ENCODE measurements around the gene SMAD3. TPM values are rescaled to one million over a fixed set of nuclear protein-coding genes. Genes with fewer than 3 reads are reported as not detected.
"Not testable (repeated sequence)": the region's sequence is repeated elsewhere in the genome, so short reads cannot be mapped to it uniquely, and the experiment has no call there.

SMAD3 gene
- total RNA-seq, 1 donor from 2014 or later, result 35.6 TPM

DNA sequence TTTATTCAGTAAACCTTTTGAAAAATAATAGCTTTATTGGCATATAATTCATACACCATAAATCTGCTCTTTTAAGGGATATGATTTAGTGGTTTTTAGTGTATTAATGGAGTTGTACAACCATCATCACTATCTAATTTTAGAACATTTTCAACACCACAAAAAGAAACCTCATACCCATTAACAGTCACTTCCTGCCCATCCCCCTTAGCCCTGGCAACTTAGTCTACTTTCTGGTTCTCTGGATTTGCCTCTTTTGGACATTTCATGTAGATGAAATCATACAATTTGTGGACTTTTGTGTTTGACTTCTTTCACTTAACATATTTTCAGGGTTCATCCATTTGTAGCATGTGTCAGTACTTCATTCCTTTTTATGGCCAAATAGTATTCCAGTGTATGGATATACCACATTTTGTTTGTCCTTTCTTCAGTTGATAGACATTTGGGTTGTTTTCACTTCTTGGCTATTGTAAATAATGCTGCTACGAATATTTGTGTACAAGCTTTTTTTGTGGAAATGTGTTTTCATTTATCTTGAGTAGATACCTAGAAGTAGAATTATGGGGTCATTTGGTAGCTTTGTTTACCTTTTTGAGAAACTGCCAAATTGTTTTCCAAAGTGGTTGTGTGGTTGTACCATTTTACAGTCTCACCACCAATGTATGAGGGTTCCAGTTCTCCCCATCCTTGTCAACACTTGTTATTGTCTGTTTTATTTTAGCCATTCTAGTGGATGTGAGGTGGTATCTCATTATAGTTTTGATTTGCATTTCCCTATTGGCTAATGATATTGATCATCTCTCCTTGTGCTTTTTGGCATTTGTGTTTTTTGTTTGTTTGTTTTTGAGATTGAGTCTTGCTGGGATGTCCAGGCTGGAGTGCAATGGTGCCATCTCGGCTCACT lies 45.8 kb downstream of the SMAD3 start:
- ATAC-seq, result no peak

DNA sequence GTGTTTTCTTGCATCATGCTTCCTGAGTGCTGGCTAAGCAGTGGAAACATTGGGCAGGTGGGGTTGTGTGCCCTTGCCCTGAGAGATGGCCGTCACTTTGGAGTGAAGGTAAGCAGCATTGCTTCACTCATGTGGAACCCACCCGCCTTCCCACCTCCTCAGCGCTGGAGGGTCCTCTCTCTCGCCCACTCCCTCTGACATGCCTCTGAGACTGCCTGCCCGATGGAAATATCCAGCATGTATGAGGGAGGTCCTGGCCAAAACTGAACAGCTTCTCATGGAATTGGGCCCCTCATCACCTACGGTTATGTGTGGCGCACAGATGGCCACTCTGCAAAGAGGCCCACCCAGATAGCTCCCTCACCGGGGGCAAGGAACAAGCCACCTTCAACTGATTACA lies 48.6 kb downstream of the SMAD3 start:
- no peak for ATAC-seq

DNA sequence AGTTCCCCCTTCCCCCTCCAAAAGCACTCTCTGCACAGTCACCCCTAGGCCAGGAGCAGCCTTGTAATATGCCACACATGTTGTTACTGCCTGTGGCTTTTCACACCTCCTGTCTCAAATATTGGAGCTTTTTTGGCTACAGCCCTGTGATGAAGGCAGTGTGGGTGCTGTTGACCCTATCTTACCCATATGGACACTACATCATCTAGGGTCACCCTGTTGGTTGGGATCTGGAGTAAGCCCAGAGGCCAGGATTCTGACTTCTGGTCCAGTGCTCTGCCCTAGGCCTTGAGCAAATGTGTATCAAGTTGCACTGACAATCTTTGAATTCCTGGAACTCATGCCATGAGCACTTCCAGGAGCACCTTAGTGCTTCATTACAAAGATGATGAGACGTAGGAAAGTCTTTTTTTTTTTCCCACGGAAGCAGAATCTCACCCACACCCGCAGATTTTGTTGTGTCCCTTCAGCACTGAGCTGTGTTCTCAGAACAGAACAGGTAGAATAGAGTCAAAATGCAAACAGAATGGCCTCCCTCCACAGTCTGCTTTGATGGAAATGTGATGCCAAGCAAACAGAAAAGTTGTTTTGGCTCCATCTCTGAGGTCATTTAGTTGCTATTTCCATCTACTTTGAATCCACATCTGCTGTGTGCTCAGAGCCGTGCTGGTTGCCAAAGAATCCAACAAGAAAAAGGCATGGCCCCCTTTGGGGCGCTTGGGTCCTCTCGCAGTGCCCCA lies 49.6 kb downstream of the SMAD3 start:
- ATAC-seq, result no peak

DNA sequence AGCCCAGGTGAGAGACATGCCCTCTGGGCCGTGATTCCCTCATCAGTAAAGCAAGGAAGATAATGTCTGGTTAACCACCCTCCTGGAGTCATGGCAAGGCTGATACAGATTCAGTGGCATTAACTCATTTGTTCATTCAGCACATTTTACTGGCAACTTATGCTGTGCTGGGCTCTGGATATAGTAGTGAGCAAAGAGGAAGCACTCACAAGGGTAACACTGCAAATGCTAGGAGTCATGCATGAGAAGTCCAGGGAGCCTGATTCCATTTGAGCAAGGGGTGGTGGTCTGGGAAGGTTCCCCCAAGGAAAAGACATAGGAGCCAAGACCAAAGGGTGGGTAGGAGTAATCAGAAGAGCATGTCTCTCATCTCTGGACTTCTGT lies 50.2 kb downstream of the SMAD3 start:
- no peak for ATAC-seq

DNA sequence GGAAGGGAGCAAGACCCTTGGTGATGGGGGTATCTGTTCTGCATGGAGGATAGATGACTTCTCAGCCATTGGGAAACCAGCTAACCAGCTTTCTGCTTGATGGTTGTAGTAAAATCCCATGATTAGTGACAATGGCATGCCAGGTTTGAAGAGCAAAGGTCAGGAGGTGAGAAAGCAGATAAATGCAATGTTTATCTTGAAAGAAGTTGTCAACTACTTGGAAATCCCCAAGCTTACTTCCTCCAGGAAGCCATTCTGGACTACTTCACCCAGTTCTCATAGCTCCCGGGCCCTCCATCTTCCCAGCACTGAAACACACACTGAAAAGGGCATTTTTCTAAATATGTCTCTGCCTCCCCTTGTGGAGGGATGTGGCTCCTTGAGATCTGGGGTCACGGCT lies 51.3 kb downstream of the SMAD3 start:
- peak; percentile 7 for ATAC-seq

DNA sequence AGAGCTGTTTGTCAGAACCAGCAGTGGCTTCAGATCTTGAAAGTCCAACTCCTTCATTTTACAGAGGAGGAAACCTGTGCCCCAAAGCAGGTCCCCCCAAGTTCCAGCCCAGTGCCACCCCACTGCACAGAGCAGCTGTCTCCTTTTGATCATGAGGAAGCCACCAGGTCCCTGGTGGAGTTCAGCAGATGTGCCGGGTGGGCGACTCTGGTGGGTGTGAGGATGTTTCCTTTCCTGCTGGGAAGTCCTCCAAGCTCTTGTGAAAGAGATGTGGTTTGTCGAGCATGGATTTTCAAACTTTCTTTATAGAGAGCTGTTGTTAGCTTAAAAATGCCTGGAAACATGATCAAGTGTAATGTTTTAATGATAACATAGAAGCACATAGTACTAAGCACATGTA lies 52.0 kb downstream of the SMAD3 start:
- no peak for ATAC-seq

DNA sequence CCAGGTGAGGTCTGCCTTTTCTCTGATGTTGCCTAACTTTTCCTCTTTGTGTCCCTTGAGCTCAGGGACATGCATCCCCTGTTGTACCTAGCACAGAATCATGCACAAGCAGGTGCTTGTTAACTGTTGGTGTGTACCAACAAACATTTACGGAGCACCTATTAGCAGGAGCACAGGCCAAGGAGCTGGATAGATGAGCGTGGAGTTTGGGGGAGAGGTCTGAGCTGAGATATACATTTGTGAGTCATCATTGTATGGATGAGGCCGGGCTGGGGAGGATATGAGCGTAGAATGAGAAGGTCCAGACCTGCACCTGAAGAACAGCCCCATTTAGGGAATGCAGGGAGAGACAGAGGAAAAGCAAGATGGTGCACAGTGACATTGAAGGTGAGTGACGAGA lies 53.4 kb downstream of the SMAD3 start:
- no peak for ATAC-seq

DNA sequence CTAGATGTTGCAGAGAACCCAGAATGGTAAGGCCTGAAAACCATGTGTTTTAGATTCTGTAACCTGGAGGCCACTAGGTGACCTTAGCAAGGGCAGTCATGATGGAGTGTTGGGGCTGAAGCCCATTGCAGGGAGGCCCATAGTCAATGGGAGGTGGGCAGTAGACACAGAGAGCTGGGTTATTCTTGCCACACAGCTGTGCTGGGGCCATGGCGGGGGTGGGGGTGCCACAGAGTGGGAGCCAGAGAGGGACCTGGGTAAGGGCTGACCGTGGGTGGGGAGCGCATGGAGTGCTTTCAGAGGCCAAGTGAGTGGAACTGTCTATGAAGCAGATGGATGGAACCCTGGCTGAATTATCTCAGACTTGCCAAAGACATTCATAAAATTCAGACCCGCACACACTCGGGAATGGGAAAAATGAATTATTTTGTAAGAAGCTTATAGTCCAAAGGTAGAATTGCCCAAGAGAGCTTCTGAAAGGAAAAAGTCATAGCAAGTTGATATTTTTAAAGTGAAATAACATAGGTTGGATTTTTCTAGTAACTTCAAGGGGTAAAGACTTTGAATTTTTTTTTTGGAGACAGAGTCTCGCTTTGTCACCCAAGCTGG lies 53.9 kb downstream of the SMAD3 start:
- no peak for ATAC-seq

DNA sequence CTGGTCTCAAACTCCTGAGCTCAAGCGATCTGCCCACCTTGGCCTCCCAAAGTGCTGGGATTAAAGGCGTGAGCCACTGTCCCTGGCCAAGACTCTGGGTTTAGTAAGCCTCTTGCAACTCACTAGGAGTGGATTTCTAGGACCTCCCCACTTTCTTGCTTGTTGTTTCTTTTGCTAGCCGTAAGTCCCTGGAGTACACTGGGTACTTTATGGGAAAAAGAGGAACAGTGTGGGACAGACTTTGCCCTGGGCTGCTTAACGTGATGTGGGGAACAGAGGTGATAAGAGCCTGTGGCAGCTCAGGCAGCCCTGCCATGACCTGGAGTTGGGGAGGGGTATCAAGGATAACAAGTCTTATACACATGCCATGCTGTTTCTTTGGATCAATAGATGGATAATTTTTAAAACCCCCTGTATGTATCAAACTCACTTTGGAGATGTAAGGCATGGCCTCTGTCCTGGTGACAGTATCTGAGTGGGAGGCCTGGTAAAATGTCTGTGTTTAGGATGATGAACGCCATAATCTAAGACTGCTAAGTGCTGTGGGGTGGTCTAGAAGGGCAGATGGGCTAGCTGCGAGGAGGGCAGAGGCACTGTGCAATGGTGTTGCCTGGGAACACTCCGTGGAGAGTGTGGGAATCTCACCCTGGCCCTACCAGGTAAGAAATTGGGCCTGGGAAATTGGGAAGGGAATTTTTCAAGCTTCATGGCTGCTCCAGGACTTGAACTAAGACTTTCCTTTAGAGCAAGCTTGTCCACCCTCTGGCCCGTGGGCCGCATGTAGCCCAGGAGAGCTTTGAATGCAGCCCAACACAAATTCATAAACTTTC lies 54.8 kb downstream of the SMAD3 start:
- no peak for ATAC-seq

DNA sequence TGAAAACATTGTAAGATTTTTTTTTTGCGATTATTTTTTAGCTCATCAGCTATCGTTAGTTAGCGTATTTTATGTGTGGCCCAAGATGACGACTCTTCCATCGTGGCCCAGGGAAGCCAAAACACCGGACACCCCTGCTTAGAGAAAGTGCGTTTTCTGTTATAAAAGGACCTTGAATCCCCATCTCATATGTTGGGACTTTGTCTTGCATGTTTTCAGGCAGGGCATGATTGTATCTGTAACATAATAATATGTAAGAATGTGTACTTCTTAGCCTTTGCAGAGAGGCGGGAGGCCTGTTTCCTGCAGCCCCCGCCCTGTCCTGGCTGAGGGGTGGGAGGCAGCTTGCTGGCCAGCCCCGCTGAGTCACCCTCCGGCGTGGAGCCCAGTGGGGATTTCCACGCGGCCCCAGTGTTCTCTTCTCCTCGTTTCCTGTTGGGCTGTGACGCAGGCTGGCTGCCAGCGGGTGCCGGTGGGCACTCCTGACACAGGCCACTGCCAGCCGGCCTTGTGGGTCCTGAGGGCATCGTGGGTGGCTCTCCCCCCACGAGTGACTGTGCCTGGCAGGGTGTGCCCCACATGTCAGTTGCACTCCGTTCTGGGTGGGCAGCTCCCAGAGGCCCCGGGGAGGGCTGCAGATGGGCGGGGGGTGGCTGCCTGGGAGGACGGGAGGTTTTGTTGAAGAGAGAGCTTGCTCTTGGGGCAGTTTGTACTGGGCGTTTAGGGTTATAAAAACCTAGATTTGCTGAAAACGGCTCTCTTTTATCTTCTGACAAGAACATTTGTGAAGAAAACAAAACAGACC lies 55.6 kb downstream of the SMAD3 start:
- ATAC-seq, result peak; percentile 74

DNA sequence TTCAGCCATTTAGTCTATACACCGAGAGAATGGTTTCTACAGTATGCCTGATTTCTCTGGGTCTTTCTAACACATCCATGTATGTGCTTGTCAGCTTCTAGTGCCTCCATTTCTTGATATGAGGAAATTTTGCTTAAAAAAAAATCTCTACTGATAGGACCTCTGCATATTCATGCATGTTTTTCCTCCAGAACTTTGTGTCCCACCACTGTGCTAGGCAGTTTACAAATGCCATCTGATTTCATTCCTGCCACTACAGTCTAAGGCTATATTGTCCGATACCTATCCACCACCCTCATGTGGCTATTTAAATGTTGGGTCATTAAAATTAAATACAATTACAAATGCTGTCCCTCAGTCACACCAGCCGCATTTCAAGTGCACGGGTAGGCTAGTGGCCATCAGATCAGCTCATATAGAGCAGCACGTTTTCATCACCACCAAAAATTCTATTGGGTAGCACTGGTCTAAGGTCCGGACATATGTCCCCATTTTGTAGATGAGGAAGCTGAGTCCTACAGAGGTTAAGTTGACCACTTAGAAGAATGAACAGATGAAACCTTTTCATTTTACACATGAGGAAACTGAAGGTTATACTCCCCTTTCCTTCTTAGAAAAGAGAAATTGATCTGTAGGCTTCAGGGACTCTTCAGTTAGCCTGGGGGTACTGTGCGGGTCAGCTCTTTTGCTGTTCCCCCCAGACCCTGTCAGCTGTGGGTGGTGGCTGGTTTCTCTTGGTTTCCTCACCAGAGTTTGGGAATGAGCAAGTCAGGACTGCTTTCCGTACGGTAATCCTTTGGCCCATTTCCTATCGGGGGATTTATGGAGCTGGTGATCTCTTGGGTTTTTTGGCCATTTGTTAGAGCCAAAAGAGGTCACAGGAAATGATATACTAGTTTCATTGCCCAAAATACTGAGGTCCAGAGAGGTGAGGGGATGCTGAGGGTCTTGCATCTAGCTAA lies 56.5 kb downstream of the SMAD3 start:
- no peak for ATAC-seq

DNA sequence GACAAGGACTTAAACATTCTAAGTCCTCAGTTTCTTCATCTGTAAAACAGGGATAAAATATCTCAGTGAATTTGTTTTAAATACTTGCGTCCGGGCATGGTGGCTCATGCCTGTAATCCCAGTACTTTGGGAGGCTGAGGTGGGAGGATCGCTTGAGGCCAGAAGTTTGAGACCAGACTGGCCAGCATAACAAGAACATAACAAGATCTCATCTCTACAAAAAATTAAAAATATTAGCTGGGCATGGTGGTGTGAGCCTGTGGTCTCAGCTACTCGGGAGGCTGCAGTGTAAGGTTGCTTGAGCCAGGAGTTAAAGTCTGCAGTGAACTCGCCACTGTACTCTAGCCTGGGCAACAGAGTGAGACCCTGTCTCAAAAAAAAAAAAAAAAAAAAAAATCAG lies 57.4 kb downstream of the SMAD3 start:
- not testable (repeated sequence) for ATAC-seq

DNA sequence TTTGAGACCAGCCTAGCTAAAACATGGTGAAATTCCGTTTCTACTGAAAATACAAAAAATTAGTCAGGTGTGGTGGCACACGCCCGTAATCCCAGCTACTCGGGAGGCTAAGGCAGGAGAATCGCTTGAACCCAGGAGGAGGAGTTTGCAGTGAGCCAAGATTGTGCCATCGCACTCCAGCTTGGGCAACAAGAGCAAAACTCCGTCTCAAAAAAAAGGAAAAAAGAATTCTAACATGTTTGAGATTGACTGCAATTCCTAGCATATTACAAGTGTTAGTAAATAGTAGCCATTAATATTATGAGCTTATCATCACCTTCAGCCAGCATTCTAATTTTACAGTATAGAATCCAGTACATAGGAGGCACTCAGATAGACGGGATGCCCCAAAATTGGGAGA lies 57.9 kb downstream of the SMAD3 start:
- ATAC-seq, result not testable (repeated sequence)

DNA sequence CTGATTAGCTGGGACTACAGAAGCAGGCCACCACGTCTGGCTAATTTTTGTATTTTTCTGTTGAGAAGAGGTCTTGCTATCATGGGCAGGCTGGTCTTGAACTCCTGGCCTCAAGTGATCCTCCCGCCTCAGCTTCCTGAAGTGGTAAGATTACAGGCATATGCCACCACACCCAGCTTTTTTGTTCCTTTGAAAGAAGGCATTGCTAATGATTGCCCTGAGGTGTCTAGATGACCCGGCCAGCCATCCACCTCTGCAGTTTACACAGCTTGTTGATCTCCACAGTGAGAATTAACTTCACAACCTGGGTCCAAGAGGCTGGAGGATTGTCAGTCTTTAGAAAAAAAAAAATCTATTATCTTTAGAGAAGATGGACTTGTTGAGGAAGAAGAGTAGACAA lies 58.7 kb downstream of the SMAD3 start:
- ATAC-seq, result no peak

DNA sequence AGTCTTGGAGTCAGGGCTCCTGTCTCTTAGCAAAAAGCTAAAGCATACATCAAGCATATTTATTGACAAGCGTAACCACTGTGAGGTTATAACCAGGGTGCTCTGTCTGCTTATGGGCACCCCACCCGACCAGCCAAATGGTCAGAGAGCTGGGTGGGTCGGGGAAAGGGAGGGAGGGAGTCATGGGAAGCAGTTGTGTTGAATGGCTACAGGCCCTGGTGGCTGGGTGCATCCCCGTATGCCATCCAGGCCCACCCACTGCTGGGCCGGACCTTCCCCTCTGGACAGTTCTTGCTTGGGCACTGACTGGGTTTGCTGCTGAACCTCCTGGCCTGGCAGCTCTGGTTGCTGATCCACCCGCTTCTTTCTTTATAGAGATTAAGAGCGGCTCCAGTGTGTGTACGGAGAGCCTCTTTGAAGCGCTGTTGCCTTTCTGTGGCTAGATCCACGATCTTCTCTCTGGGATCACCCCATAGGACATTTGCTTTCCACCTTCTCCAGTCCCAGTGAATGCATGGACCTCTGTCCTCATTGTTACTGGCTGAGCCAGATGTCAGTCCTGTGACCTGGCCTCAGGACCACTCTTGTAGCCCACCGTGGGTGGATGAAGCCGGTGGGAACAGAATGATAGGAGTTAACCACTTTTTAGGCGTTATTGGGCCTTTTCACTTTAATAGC lies 59.6 kb downstream of the SMAD3 start:
- ATAC-seq, result no peak

DNA sequence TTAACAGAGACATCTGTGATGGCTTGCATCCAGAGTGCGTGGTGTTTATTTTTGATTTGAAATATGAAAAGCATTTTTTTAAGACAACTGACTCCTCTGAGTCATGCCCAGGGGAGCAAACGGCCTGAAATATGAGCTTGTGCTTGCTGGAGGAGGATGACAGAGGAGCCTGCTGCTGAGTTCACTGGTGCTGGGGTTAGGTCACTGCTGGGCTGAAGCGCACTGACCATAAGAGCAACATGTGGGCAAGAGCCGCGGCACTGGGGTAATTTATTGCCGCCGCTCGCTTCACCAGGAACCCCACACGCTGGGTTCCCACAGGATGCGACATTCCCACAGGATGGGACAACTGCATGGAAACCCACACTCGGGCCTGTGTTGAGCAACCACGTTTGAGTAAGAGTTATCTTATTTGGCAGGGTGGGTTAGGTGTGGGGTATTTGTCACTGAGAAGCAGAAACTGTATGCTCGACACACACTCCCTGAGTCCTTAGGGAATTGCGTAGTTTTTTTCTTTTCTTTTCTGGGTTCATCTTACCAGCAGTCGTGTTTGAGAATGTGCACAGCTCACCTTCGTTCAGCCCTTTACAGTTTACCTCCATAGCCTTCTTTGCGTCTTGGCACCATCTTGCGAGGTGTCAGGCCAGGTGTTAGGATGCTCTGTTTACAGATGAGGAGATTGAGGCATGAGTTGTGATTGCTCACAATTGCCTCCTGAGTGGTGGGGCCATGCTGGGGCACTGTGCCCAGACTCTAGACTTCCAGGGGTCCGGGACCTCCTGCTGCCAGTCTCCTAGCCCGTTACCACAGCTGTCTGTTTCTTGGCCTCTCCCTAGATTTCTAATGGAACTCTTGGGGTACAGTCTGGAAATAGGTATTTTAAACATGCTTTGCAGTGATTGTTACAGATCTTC lies 60.4 kb downstream of the SMAD3 start:
- ATAC-seq, result peak; percentile 45

DNA sequence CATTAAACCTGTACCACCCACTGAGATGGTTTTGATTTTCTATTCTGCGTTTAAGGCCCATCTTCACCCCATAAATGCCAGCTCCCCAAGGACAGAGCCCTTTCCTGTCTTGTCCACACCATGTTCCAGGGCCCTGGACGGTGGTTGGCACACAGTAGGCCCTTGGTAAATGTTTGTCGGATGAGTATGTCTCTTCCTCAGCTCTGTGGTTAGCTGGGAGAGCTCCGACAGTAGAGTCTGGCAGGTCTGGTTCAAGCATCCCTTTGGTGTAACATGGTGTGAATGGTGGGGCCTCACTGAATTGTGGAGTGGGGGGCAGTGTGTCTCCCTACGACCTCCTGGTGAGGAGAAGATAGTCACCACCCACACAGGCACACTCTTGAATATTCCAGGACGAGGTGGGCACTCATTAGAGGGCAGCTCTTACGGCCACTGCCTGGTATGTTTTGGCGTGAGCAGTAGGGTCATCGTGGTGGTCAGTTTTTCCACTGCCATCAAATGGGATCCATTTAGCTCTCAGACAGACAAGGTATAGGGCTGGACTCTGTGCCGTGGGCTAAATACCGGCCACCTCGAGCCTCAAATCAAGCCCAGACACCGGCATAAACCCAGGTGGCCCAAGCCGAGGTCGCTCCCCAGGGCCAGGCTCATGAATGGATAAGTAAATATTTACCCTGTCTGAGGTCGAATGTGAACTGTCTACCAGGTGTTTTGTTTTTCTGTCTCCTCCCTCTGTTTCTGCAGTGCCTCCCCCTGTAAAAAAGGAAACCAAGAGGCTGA lies 61.3 kb downstream of the SMAD3 start:
- ATAC-seq, result no peak

DNA sequence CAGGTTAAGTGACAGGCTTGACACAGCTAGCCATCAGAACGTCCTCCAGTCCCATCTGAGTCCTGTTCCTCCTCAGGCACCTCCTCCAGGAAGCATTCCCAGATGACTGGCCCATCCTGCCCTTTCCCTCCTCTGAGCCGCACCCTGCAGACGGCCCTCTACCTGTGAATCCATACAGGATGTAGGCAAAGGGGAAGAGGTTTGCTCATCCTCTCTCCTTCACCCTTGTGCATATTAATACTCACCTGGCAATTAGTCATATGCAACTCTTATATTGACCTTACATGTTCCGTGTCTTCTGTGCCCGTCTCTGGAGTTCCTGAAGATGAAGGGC lies 61.9 kb downstream of the SMAD3 start:
- peak; percentile 81 for ATAC-seq

Data from esophagus mucosa (tissue), 1 donor.